ENCODE data around the gene ITGBL1. TPM values are rescaled to one million over a fixed set of nuclear protein-coding genes. Genes with fewer than 3 reads are reported as not detected.

The ITGBL1 gene
- total and polyA plus RNA-seq, 2 experiments from 2014 or later, result 332 to 462 TPM

DNA sequence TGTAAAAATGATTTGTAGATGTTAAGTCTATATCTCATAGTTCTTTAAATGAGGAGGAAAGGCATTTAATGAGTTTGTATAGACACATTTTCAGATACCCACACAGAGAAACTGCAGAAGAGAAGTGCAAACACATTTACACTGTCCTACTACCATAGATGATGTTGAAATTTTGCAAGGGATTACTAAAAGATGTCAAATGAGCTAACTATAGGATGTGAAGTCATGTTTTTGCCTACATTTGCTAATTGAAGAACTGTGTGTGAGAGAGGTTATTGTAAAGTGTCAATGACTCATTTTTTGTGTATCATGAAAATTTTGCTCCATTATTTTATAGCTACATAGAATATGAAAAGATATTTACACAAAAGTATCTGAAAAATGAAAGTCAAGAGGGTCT is 178.9 kb downstream of the ITGBL1 start:
- Histone ChIP-seq H3K4me2 (ENCODE audit: unreplicated experiment) (no peak overlapping the region), H3K9ac (no peak overlapping the region), H3K27me3 (replicated peaks; ENCODE audit: insufficient read depth) (no peaks in the 10 kb centered on the region), H3K9me2 (ENCODE audit: insufficient read depth) (no peaks in the 10 kb centered on the region), H3F3A (ENCODE audit: insufficient read depth) (peaks cover 6% of the 10 kb centered on the region; the same call in 1 of the 2 replicates), H3K4me1 (ENCODE audit: insufficient read depth) (peaks cover 15% of the 10 kb centered on the region), H3K9me3 (ENCODE audit: low read depth) (no peaks in the 10 kb centered on the region), H4K20me1 (ENCODE audit: insufficient read depth) (0 out of 2 replicates have a peak, but pooled peaks cover 3% of the 10 kb centered on the region), H3K79me2 (ENCODE audit: insufficient read depth) (peaks cover 10% of the 10 kb centered on the region; the same call in 1 of the 2 replicates), H3K27ac (no peak overlapping the region), H2AFZ (no peak overlapping the region), H3K36me3 (ENCODE audit: low read depth) (peaks cover 20% of the 10 kb centered on the region; the same call in 1 of the 2 replicates), H3K4me3 (no peak overlapping the region)
- no peak for TF ChIP-seq EZH2phosphoT487 (IDR thresholded peaks at IDR 0.05; ENCODE audit: insufficient read depth, low read depth)
- no peak for TF ChIP-seq EZH2 (IDR thresholded peaks at IDR 0.05; ENCODE audit: insufficient read depth, poor library complexity, severe bottlenecking)
- in situ Hi-C loops (cut with MboI), result no loop called here
- no peak for DNase-seq

DNA sequence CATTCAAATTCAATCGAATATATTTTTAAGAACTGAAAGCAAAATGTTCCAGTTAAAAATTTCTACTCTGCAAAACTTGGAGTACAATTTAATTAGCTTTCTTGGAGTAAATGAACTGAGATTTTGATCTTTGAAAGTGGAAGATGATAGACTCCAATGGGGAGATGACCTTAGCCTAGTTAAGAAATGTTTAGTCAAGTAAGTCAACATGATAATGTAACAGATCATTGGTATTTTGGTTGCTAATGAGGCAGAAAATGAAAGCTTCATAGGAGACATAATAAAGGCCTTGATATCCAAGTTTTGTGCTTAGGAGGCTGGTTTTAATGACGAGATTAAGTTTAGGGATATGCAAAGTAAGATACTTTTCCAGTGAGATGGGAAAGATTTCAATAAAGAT is 181.7 kb downstream of the ITGBL1 start:
- 95 to 98% methylated on average over 2 of the region's 2 CpGs for WGBS, 2 experiments (ENCODE audit: low coverage in 1 of 2, low lambda C conversion rate in 2 of 2, missing lambda C conversion rate in 2 of 2)
- no peak overlapping the region for H3K4me3 ChIP-seq

DNA sequence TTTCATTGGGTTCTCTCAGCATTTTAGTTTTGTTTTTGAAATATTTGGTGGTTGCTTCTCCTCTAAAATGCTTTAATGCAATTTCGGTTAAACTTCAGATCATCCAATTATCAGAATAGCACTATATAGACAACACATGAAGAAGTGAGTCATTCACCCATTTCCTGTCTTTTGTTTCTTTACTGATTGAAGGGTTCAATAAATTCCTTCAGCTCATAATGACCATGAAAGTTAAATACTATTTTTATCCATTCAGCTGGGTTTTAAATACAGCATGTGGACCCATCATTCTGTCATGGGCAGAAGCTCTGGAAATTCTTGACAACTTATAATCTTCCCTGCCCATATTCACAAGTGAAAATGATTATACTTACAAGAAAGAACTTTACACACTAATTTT is 187.2 kb downstream of the ITGBL1 start:
- H3K4me1 ChIP-seq (ENCODE audit: insufficient read depth), result peaks cover 25% of the 10 kb centered on the region
- no peak overlapping the region for H2AFZ ChIP-seq
- TF ChIP-seq EZH2phosphoT487 (IDR thresholded peaks at IDR 0.05; ENCODE audit: insufficient read depth, low read depth) (no peak), EZH2 (IDR thresholded peaks at IDR 0.05; ENCODE audit: insufficient read depth, poor library complexity, severe bottlenecking) (no peak)
- no peaks in the 10 kb centered on the region for H3K27me3 ChIP-seq (replicated peaks; ENCODE audit: insufficient read depth)
- DNase-seq, result no peak
- 0 out of 2 replicates have a peak, but pooled peaks cover 3% of the 10 kb centered on the region for H3K36me3 ChIP-seq (ENCODE audit: low read depth)
- H3F3A ChIP-seq (ENCODE audit: insufficient read depth), result peaks cover 30% of the 10 kb centered on the region
- H3K9me3 ChIP-seq (ENCODE audit: low read depth), result no peaks in the 10 kb centered on the region
- H3K4me2 ChIP-seq (ENCODE audit: unreplicated experiment), result no peak overlapping the region
- H3K9ac ChIP-seq, result no peak overlapping the region
- H4K20me1 ChIP-seq (ENCODE audit: insufficient read depth), result no peaks in the 10 kb centered on the region
- peaks cover 14% of the 10 kb centered on the region for H3K79me2 ChIP-seq (ENCODE audit: insufficient read depth)
- in situ Hi-C loops (cut with MboI), result no loop called here
- no peak overlapping the region for H3K4me3 ChIP-seq
- H3K9me2 ChIP-seq (ENCODE audit: insufficient read depth), result no peaks in the 10 kb centered on the region
- no peak overlapping the region for H3K27ac ChIP-seq
- 59 to 70% methylated on average over 1 of the region's 1 CpG for WGBS, 2 experiments (ENCODE audit: low coverage in 1 of 2, low lambda C conversion rate in 2 of 2, missing lambda C conversion rate in 2 of 2)

More for the DNA sequence above, 181.7 kb downstream of the ITGBL1 start:
- H3F3A ChIP-seq (ENCODE audit: insufficient read depth), result peaks cover 11% of the 10 kb centered on the region; the same call in 1 of the 2 replicates
- DNase-seq, result no peak
- no peak overlapping the region for H2AFZ ChIP-seq
- H3K9me2 ChIP-seq (ENCODE audit: insufficient read depth), result no peaks in the 10 kb centered on the region
- H3K79me2 ChIP-seq (ENCODE audit: insufficient read depth), result peaks cover 10% of the 10 kb centered on the region; the same call in 1 of the 2 replicates
- in situ Hi-C loops (cut with MboI), result no loop called here
- peaks cover 23% of the 10 kb centered on the region; the same call in 1 of the 2 replicates for H3K36me3 ChIP-seq (ENCODE audit: low read depth)
- no peak overlapping the region for H3K9ac ChIP-seq
- no peaks in the 10 kb centered on the region for H3K27me3 ChIP-seq (replicated peaks; ENCODE audit: insufficient read depth)
- H3K27ac ChIP-seq, result no peak overlapping the region
- H3K9me3 ChIP-seq (ENCODE audit: low read depth), result no peaks in the 10 kb centered on the region
- no peak overlapping the region for H3K4me2 ChIP-seq (ENCODE audit: unreplicated experiment)
- H3K4me1 ChIP-seq (ENCODE audit: insufficient read depth), result peaks cover 2% of the 10 kb centered on the region; the same call in 1 of the 2 replicates
- TF ChIP-seq EZH2 (IDR thresholded peaks at IDR 0.05; ENCODE audit: insufficient read depth, poor library complexity, severe bottlenecking) (no peak), EZH2phosphoT487 (IDR thresholded peaks at IDR 0.05; ENCODE audit: insufficient read depth, low read depth) (no peak)
- 0 out of 2 replicates have a peak, but pooled peaks cover 3% of the 10 kb centered on the region for H4K20me1 ChIP-seq (ENCODE audit: insufficient read depth)

DNA sequence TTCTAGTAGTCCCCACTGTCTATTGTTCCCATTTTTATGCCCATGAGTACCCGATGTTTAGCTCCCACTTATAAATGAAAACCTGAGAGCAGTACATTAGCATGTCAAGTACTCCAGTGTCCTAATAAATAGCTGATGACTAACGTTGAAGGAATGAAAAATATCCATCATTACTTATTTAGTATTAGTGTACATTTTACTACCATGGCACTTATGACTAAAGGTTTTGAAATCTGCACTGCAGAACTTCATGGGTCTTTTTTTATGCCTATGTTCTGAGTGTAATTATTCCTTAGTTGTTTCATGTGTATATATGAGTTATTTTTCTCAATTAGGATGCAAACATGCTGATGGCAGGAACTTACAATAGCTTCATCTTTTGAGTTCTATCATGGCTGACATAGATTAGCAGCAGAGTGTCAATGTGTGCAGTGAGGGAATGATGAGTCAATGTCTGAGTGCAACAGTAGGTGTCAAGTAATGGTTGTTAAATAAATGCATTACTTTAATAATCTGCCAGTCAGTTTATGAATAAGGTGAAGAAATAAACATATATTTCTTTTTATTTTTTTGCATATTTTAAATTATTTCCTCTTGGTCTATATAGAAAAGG is 188.4 kb downstream of the ITGBL1 start:
- H3K79me2 ChIP-seq (ENCODE audit: insufficient read depth), result peaks cover 26% of the 10 kb centered on the region
- TF ChIP-seq EZH2 (IDR thresholded peaks at IDR 0.05; ENCODE audit: insufficient read depth, poor library complexity, severe bottlenecking) (no peak), EZH2phosphoT487 (IDR thresholded peaks at IDR 0.05; ENCODE audit: insufficient read depth, low read depth) (no peak)
- peaks cover 25% of the 10 kb centered on the region for H3K4me1 ChIP-seq (ENCODE audit: insufficient read depth)
- H3K36me3 ChIP-seq (ENCODE audit: low read depth), result 0 out of 2 replicates have a peak, but pooled peaks cover 4% of the 10 kb centered on the region
- no peak overlapping the region for H3K9ac ChIP-seq
- WGBS, 2 experiments (ENCODE audit: low coverage in 1 of 2, low lambda C conversion rate in 2 of 2, missing lambda C conversion rate in 2 of 2), result 29 to 38% methylated on average over 2 of the region's 2 CpGs
- no peak overlapping the region for H3K4me3 ChIP-seq
- H3K27me3 ChIP-seq (replicated peaks; ENCODE audit: insufficient read depth), result no peaks in the 10 kb centered on the region
- H3K9me3 ChIP-seq (ENCODE audit: low read depth), result no peaks in the 10 kb centered on the region
- in situ Hi-C loops (cut with MboI), result no loop called here
- peak; percentile 80 for DNase-seq
- peaks cover 30% of the 10 kb centered on the region for H3F3A ChIP-seq (ENCODE audit: insufficient read depth)
- H4K20me1 ChIP-seq (ENCODE audit: insufficient read depth), result no peaks in the 10 kb centered on the region
- H2AFZ ChIP-seq, result no peak overlapping the region
- H3K4me2 ChIP-seq (ENCODE audit: unreplicated experiment), result peak overlapping the region; percentile 54
- H3K27ac ChIP-seq, result peak overlapping the region; percentile 49
- H3K9me2 ChIP-seq (ENCODE audit: insufficient read depth), result no peaks in the 10 kb centered on the region
